HG03342 (cell line): ENCODE data around the gene DMBT1.

Source experiments
- ATAC-seq: cut with Tn5 transposase; IDR thresholded peaks from one replicate; pipeline ENCODE4 v1.9.1; 2021; ENCODE audit warnings: mild to moderate bottlenecking, moderate library complexity; ENCODE audit not compliant: unreplicated experiment

DMBT1 gene

DNA sequence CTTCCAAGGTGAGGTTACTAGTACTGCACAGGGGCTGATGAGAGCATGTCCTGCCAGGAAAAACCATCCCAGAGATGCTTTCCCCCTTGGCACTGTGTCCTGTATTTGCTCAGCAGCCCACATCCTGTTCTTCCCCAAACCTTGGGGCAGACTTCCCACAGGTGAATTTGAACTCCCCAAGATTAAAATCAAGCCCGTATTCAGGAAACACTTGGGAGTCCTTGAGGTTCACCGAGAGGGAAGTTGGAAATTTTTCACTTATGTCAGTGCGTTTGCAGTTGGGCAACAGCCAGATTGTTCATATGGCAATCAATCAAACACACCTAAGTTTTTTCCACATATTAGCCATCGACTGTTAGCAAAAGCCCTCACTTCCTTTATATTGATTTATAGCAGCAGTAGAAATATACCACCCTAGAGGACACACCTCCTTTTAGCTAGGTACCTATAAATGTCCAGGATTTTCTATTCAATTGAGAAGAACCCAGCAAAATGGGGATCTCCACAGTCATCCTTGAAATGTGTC is at the start of gene DMBT1:
Gene DMBT1 (plus strand): TSS at position 476 of the 526 bp plus-strand sequence. CDS start 17 bp downstream, at position 493.
- ATAC-seq: no peak

DNA sequence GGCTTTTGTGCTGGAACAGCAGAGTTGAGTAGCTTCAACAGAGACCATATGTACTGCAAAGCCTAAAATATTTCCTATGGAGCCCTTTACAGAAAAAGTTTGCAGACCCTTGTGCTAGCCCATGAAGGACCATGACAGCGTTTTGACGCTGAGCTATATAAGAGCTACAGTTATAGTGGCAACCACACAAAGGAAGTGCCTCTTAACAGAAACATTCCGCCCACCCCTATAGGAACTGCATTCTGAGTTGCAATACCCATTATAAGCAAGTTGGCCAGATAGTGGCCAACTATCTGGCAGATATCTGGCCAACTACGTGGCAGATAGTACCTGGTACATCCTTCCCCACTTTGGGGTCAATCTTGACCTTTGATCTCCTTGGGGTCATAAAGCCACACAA is 47.5 kb upstream of the DMBT1 start:
- no peak for ATAC-seq

DNA sequence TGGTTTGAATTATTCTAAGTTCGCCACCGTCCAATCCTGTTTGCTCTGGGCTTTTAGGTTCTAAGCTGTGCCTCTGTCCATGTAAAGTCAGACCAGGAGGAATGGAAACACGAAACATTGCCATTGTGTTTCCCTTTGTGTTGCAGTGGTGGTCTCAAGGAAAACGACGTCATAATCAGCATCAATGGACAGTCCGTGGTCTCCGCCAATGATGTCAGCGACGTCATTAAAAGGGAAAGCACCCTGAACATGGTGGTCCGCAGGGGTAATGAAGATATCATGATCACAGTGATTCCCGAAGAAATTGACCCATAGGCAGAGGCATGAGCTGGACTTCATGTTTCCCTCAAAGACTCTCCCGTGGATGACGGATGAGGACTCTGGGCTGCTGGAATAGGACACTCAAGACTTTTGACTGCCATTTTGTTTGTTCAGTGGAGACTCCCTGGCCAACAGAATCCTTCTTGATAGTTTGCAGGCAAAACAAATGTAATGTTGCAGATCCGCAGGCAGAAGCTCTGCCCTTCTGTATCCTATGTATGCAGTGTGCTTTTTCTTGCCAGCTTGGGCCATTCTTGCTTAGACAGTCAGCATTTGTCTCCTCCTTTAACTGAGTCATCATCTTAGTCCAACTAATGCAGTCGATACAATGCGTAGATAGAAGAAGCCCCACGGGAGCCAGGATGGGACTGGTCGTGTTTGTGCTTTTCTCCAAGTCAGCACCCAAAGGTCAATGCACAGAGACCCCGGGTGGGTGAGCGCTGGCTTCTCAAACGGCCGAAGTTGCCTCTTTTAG is 46.3 kb upstream of the DMBT1 start:
- no peak for ATAC-seq

DNA sequence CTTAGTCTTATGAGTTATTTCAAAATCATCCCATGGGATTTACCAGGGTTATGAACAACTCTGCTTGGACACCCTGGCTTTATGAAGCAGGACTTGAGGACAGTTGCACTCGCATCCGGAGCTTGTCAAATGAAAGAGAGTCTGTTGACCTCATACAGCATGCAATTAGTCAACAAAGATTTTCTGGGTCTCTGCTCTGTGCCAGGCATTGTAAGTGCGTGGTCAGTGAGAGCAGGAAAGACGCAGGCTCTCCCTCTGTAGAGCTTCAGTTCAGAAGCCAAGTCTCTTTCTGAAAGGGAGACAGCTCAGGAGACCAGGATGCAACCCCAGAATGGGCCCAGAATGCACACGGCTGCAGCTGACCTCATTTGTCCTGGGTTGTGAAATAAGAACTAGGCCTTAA is 45.5 kb upstream of the DMBT1 start:
- no peak for ATAC-seq

DNA sequence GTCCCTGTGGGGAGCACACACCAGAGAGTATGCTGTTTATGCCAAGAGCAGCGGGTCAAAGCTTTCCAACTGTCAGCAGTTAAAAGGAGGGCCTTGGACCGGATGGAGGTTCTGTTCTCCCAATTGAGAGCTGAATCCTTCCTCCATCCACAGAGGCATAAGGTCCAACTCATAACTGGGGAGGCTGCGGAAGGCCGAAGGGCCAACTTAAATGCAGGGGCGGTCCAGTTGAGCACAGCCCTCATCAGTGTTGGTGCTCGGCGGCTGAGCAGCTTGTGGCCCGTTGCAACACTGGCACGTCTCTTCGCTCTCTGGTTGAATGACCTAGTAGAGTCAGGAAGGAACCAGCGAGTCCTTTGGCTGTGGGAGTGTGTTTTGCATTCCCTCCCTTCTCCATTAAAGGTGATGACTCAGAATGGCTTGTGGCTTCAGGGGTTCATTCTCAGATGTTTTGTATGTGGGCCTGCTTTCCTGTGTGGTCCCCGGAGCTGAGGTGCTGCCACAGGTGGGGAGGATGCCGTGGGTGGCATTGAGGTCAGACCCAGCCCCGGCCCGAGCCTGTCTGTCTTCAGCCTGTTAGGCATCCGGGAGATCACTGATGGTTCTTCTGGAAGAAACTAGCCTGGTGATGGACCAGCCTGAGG is 44.8 kb upstream of the DMBT1 start:
- ATAC-seq: peak; percentile 61

- no peak for ATAC-seq
Measured at GRCh38 chr10:122516734-122517133, 43.8 kb upstream of the DMBT1 start.

DNA sequence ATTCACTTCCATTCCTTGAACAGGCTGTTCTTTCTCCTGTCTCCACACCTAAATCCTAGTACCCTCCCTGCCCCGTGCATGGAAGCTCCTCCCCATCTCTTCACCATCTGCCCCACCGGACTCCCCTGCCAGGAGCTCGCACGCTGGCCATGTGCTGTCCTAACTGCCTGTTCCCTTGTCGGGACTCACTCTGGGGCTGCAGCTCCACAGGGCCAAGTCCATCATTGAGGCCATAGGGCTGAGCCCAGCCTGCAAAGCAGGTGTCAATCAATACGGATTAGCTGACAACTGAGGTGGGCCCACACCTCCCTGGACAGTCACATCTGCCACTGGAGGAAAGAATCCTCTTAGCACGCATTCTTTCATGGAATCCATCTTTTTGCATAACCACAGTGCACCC is 41.4 kb upstream of the DMBT1 start:
- ATAC-seq: no peak

DNA sequence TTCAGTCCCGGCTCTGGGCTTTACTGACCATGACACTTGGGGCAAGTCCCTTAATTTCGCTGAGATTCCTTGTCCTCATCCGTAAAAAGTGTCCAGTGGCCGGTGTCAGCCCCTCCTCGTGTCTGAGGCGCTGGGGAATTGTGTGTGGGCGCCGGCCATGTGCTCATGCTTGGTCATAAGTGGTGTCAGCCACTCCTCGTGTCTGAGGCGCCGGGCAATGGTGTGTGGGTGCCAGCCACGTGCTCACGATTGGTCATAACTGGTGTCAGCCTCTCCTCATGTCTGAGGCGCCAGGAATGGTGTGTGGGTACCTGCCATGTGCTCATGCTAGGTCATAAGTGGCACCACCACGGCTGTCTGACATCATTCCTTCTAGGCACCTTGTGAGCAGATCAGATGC is 40.7 kb upstream of the DMBT1 start:
- no peak for ATAC-seq

- ATAC-seq: no peak
Measured at GRCh38 chr10:122521011-122521410, 39.5 kb upstream of the DMBT1 start.

DNA sequence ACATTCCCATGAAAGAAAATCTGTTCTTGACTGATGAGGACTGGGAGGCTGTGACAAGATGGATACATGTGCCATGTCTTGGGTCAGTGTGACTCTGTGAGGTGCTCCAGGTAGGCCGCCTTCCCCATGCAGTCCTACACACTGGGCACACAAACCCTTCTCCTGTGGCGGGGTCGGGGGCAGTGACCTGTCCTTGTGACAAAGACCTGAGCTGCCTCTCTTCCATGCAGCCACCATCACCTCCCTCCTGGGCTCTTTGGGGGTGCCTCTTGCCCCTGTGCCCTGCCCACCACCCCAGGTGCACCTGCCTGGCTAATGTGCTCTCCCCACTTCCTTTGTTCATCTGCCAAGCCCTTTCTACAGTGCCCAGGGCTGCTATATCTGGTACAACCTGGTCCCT is 35.7 kb upstream of the DMBT1 start:
- ATAC-seq: no peak

- no peak for ATAC-seq
Measured at GRCh38 chr10:122525788-122526187, 34.8 kb upstream of the DMBT1 start.

DNA sequence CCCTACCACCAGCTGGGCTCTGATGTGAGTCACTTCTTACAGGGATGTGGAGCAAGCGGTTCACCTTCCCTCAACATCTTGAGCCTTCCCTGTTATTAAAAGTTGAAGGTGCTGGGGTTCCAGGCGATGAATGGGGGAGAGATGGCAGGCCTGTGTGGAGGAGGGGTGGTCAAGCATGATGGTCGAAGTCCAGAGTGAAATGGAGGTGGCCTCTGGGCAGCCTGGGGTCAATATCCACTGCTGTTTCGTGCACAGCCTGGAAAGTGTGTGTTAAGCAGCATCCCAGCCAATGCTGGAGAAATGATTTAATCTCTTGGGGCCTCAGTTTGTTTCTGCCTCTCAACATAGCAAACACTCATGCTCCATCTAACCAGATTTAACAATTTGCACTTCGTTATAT is 33.7 kb upstream of the DMBT1 start:
- ATAC-seq: no peak

DNA sequence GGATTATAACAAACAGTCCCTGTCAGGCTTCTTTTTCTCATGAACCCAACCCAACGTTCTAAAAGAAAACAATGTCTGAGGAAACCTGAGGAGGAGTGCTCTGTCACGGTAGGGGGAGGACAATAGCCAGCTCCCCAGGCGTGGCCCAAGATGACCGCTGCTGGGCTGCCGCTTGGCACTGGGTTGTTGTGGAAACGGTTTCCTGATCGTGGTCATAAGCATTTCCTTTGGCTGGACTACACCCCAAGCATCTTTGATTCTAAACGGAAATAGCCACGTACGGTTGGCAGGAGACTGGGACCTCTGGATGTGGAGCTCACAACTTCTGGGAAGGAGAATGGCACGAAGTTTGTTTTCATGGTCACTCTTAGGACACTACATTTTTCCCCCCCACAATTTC is 30.4 kb upstream of the DMBT1 start:
- ATAC-seq: no peak

DNA sequence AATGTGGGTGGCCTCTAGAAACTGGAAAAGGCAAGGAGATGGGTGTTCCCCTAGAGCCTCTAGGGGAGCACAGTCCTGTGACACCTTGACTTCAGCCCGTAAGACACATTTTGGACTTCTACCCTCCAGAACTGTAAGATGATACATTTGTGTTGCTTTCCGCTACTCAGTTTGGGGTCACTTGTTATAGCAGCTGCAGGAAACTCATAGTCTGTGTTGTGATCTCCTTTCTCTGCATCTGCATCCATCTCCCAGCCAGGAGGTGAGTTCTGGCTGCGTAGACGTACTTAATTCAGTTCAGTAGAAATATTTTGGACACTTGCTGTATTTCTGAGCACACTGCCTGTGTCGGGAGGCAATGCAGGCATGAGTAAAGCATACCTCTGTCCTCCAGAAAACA is 29.3 kb upstream of the DMBT1 start:
- ATAC-seq: no peak

DNA sequence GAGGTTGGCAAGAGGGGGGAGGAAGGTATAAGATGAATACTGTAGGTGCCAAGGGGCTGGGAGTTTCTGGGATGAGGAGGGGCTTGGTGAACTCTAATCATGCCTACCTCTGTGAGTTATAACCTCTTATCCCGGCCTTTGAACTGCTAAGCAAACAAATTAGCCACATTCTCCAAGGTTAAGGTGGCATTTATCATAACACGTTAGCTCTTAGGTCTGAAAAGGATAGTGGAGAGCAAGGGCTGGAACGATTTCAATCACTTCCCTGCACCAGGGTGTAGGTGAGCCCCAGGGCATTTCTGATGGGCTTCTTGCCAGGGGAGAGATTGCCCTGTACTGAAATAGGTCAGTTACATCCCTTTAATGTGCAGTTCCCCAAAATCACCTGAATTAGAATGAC is 28.6 kb upstream of the DMBT1 start:
- no peak for ATAC-seq

DNA sequence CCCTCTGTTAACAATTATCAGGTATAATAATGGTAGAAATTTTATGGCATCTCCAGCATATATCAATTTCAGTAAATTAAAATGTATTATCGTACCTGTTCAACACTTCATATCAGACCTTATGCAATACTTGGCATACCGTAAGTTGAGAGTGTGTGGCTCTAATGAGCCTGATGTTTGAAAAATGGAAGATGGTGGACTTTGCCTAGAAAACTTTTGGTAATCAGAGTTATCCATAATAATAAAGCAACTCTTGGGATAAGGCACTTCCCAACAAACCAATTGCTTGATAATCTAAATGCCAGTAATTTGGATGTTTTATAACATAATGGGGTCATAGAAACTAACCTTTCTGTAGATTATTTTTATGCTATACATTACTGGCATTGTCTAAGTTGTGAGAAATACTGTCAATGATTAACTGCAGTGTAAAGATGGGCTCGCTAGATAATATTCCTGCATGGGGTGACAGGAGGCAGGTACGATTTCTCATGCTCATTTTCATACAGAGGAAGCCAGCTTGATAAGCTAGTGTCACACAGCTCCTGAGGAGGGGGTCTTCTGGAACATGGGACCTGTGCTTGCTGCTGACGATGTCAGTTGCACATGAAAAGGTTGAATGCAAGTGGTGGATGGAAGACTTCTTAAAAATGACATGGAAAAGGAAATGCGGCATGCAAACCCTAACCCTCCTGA is 27.8 kb upstream of the DMBT1 start:
- no peak for ATAC-seq

DNA sequence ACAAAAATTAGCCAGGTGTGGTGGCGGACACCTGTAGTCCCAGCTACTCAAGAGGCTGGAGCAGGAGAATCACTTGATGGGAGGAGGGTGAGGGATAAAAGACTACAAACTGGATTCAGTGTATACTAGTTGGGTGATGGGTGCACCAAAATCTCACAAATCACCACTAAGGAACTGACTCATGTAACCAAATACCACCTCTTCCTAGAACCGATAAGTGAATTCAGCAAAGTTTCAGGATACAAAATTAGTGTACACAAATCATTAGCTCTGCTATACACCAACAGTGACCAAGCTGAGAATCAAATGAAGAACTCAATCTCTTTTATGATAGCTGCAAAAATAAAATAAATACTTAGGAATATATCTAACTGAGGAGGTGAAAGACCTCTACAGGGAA is 23.0 kb upstream of the DMBT1 start:
- ATAC-seq: no peak

GRCh38 chr10:122541541-122542002 is 19.0 kb upstream of the DMBT1 start:
- ATAC-seq: no peak

DNA sequence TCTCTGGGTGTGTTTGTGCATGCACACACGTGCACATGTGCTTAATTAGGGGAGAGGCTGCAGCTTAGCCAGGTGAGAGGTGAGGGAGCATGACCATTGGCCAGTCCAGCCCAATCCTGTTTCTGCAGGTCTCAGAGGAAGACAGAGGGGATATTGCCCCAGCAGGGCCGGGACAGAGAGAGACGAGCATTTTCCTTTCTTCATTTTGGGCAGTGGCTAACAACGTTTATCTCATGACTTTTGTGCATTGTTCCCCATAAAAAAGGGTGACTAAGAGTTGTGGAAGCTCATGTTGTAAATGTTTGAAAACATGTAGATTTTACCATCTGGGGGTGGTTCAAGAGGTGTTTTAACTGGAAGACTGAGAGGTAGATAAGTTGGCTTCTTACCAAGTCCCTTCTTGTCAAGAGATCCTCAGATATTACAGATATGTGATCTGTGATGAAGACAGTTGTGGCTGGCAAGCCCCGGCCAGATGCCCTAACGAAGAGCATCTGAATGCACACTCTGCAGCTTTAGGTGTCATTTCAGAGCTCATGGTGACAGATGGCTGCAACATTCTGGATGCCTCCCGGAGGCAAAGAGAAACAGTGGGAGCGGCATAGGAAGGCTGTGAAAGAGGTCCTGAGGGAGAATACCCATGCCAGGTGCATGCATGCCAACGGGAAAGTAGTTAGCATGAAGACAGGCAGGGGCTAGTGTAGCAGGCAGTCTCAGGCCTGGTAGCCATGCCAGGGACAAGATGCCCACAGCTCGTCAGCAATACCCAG is 16.7 kb upstream of the DMBT1 start:
- ATAC-seq: no peak

GRCh38 chr10:122544493-122544892 is 16.1 kb upstream of the DMBT1 start:
- ATAC-seq: no peak

DNA sequence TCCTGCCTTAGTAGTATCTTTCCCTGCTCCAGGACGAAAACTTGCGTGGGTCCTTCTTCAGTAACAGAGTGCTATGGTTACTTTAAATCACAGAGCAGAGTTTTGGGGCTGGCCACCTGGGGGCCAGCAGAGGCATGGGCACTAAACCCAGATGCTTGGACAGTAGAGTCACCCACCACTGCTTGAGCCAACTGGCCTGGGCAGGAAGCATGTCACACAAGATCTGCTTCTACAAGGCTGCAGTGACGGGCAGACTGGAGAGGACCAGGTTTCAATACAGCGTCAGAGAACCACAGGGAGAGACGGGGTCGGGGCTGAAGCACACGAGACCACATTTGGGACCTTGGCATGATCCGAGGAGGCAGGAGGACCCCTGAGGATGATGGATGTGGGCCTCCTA is 14.3 kb upstream of the DMBT1 start:
- ATAC-seq: no peak
